HepG2 (cell line): ENCODE data around the gene TMEM135. TPM values are rescaled to one million over a fixed set of nuclear protein-coding genes. Genes with fewer than 3 reads are reported as not detected.

Experiments used
- ATAC-seq: fragments of 200-7000 bp; cut with Tn5 transposase; 3 replicates; pipeline ENCODE4 v1.9.1; 2020; ENCODE audit warnings: mild to moderate bottlenecking, moderate library complexity
- BruUV-seq: library from RNA; stranded (reverse); fragments of 400-500 nt; replicated peaks from 2 replicates; lab custom pipeline; 2021; lab: Mats Ljungman, UMichigan
- CTCF ChIA-PET: fragments of 300-600 bp; formaldehyde crosslinking; extraction: SDS; loops from one replicate; lab custom pipeline; 2021; ENCODE audit warnings: low total read pairs, inconsistent platforms, low intra/inter-chr PET ratio; lab: Yijun Ruan, JAX
- POLR2A ChIA-PET: fragments of 350-600 bp; sonication (Branson Sonifier 250); formaldehyde crosslinking; loops from one replicate; lab custom pipeline; 2020; ENCODE audit warnings: antibody characterized with exemption, inconsistent platforms; lab: Yijun Ruan, JAX
- DNase-seq: peaks from one replicate; pipeline ENCODE4 v3.0.0-alpha.2; 2015; ENCODE audit warnings: low spot score
- FAIRE-seq: peaks from 3 replicates; lab custom pipeline; 2011; peaks lifted over from hg19 to GRCh38; lab: Jason Lieb, UNC
- H2AFZ ChIP-seq: one replicate; pipeline ENCODE4 v1.6.1; 2011; ENCODE audit warnings: low read length, inconsistent platforms
- H3K27ac ChIP-seq: fragments of 300-600 bp; 3 replicates; pipeline ENCODE4 v1.8.0; 2011; ENCODE audit warnings: mixed run types, mild to moderate bottlenecking, mixed read lengths, low read length, inconsistent platforms; ENCODE audit not compliant: insufficient read depth; ENCODE audit errors: extremely low read length
- H3K27me3 ChIP-seq, 2 experiments: fragments of 200-600 bp in 1 of 2; 2 replicates in 1 of 2; 3 replicates in 1 of 2; pipeline versions ENCODE4 v1.6.0 to v1.8.0; 2011; ENCODE audit warnings: low read length in 2 of 2, mild to moderate bottlenecking in 2 of 2, moderate library complexity in 2 of 2, inconsistent platforms in 1 of 2; ENCODE audit not compliant: insufficient read depth in 2 of 2, control insufficient read depth in 1 of 2
- H3K36me3 ChIP-seq, 2 experiments: fragments of 200-600 bp in 1 of 2; replicated peaks in 1 of 2; 2 replicates in 1 of 2; 3 replicates in 1 of 2; pipeline versions ENCODE4 v1.5.1 to v1.8.0; 2011; ENCODE audit warnings: low read length in 2 of 2, inconsistent platforms in 1 of 2; ENCODE audit not compliant: insufficient read depth in 2 of 2, control insufficient read depth in 1 of 2
- H3K4me1 ChIP-seq: 2 replicates; pipeline ENCODE4 v1.5.1; 2012; ENCODE audit warnings: low read length, inconsistent platforms; ENCODE audit not compliant: insufficient read depth
- H3K4me2 ChIP-seq: 2 replicates; pipeline ENCODE4 v1.6.0; 2011; ENCODE audit warnings: low read depth, low read length, inconsistent platforms
- H3K4me3 ChIP-seq, 3 experiments: fragments of 200-600 bp in 1 of 3; sonication (generic), shearing (Covaris generic) in 1 of 3; replicated peaks in 1 of 3; 2 replicates each; pipeline ENCODE4 v1.5.1; 2011 to 2016; ENCODE audit warnings: low read length in 3 of 3, inconsistent platforms in 2 of 3, low read depth in 2 of 3, mild to moderate bottlenecking in 2 of 3, control low read depth in 1 of 3, mixed read lengths in 1 of 3; ENCODE audit not compliant: insufficient read depth in 1 of 3
- H3K79me2 ChIP-seq: one replicate; pipeline ENCODE4 v1.6.1; 2011; ENCODE audit warnings: low read length, inconsistent platforms; ENCODE audit not compliant: insufficient read depth
- H3K9ac ChIP-seq: 2 replicates; pipeline ENCODE4 v1.6.0; 2011; ENCODE audit warnings: mild to moderate bottlenecking, low read depth, low read length, inconsistent platforms; ENCODE audit not compliant: insufficient read depth
- H3K9me3 ChIP-seq: 2 replicates; pipeline ENCODE4 v1.5.1; 2012; ENCODE audit warnings: mild to moderate bottlenecking, low read length
- H4K20me1 ChIP-seq: 2 replicates; pipeline ENCODE4 v1.6.0; 2011; ENCODE audit warnings: inconsistent platforms, mild to moderate bottlenecking, low read length, moderate library complexity; ENCODE audit not compliant: insufficient read depth
- CEBPB ChIP-seq: IDR thresholded peaks from 2 replicates; pipeline ENCODE4 v1.6.1; 2011; ENCODE audit warnings: low read depth, low read length, improper control_type of control experiment, borderline replicate concordance
- CEBPG ChIP-seq: IDR thresholded peaks from 2 replicates; pipeline ENCODE4 v1.6.1; 2016
- MAFF ChIP-seq: IDR thresholded peaks from 2 replicates; pipeline ENCODE4 v1.6.1; 2011; ENCODE audit warnings: low read depth, low read length, improper control_type of control experiment
- MAFK ChIP-seq, 2 experiments: IDR thresholded peaks in 1 of 2; conservative IDR thresholded peaks in 1 of 2; 2 replicates each; pipeline ENCODE4 v1.6.1; 2011; ENCODE audit warnings: improper control_type of control experiment in 2 of 2, low read length in 2 of 2
- ZBTB37 ChIP-seq: sonication (generic); formaldehyde crosslinking; IDR thresholded peaks from 2 replicates; pipeline ENCODE4 v1.4.0; 2020; ENCODE audit warnings: mild to moderate bottlenecking, missing genetic modification reagents
- WGBS: methylation state at CpG from one replicate; pipeline ENCODE4 v1.1.6; 2017; ENCODE audit warnings: low lambda C conversion rate; 5-methylcytosine and 5-hydroxymethylcytosine counted together
- in situ Hi-C: cut with HindIII; loops from 2 replicates; pipeline ENCODE4 v1.10.0; 2017; ENCODE audit warnings: low pct_unique_long_range_greater_than_20kb; ENCODE audit not compliant: extremely low pct_ligation_motif_present
- intact Hi-C: fragments of 100-400 bp; cut with micrococcal nuclease; formaldehyde crosslinking; loops from one replicate; pipeline ENCODE4 v1.10.0; 2022; ENCODE audit not compliant: unreplicated experiment
- polyA plus RNA-seq, 8 experiments: library from polyadenylated mRNA; depleted of rRNA in 3 of 8; stranded (reverse) in 7 of 8; unstranded in 1 of 8; fragments of >200 nt; fragmentation: Illumina TruSeq in 4 of 8; extraction: Trizol in 4 of 8; gene quantifications; 2 replicates each; pipeline versions ENCODE4 v1.2.1 to v1.2.3, GENCODE V29; 2011 to 2016; ENCODE audit warnings: low read depth in 4 of 8, missing spikeins in 1 of 8, mixed read lengths in 1 of 8; ENCODE audit not compliant: insufficient read depth in 1 of 8
- total RNA-seq, 5 experiments: library from RNA; depleted of rRNA; stranded (reverse); fragments of >200 nt; fragmentation: Illumina TruSeq; extraction: Trizol; gene quantifications; 2 replicates each; pipeline ENCODE4 v1.2.3, GENCODE V29; 2016; ENCODE audit warnings: low read depth in 1 of 5
- TF ChIP-seq, protein P1 (sequence below): sonication (generic); formaldehyde crosslinking; IDR thresholded peaks from 2 replicates; pipeline ENCODE4 v1.4.0; 2020; ENCODE audit warnings: missing genetic modification reagents, mild to moderate bottlenecking, borderline replicate concordance

The TMEM135 gene
- total and polyA plus RNA-seq, 2 of the 13 experiments (the other 11 are each of a cell fraction or from before 2014, with no cell fraction given): 36.6 to 88.9 TPM

- CTCF ChIA-PET: no interaction called here
- intact Hi-C loops: no loop called here
Measured at GRCh38 chr11:87369888-87370287, 332.2 kb downstream of the TMEM135 start.

GRCh38 chr11:87372065-87372464, 334.3 kb downstream of the TMEM135 start:
- H3K36me3 ChIP-seq: no peaks in the 10 kb centered on the region
- ChIA-PET CTCF (no interaction called here), POLR2A (no interaction called here)
- in situ Hi-C loops (no loop called here), intact Hi-C loops (no loop called here)
- TF ChIP-seq MAFF: peak; percentile 88
- peak; percentile 85 to 91 for TF ChIP-seq MAFK (conservative IDR thresholded peaks at IDR 0.05 in 1 of 2, IDR thresholded peaks at IDR 0.05 in 1 of 2; ENCODE audit: low read length in 2 of 2)
- no peak for TF ChIP-seq ZBTB37 (CRISPR knock-in tag)
- no peaks in the 10 kb centered on the region for H4K20me1 ChIP-seq
- H3K27ac ChIP-seq: no peak overlapping the region
- 40% methylated on average over 2 of the region's 3 CpGs for WGBS
- DNase-seq (no peak), ATAC-seq (no peak), FAIRE-seq (no peak)
- H3K79me2 ChIP-seq: no peaks in the 10 kb centered on the region
- H3K4me1 ChIP-seq: no peaks in the 10 kb centered on the region
- no peak overlapping the region for H3K4me3 ChIP-seq
- H3K4me2 ChIP-seq: no peak overlapping the region
- peaks cover 1 to 8% of the 10 kb centered on the region in 2 experiments; a peak in 1 of 5 replicates for H3K27me3 ChIP-seq
- H2AFZ ChIP-seq: no peak overlapping the region
- H3K9ac ChIP-seq: no peak overlapping the region
- no TSS peak for BruUV-seq
- H3K9me3 ChIP-seq: no peaks in the 10 kb centered on the region

More at GRCh38 chr11:87369888-87370287, 332.2 kb downstream of the TMEM135 start:
- TF ChIP-seq CEBPB: 0 out of 2 replicates have a peak, but pooled peaks have one; percentile 27
- TF ChIP-seq CEBPG (CRISPR knock-in tag): 0 out of 2 replicates have a peak, but pooled peaks have one; percentile 22
- TF ChIP-seq, protein P1, sequence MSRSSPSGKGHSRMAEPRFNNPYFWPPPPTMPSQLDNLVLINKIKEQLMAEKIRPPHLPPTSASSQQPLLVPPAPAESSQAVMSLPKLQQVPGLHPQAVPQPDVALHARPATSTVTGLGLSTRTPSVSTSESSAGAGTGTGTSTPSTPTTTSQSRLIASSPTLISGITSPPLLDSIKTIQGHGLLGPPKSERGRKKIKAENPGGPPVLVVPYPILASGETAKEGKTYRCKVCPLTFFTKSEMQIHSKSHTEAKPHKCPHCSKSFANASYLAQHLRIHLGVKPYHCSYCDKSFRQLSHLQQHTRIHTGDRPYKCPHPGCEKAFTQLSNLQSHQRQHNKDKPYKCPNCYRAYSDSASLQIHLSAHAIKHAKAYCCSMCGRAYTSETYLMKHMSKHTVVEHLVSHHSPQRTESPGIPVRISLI (CRISPR knock-in tag): no peak
- Histone ChIP-seq H3K9me3 (no peaks in the 10 kb centered on the region), H3K79me2 (no peaks in the 10 kb centered on the region), H3K4me1 (no peaks in the 10 kb centered on the region), H3K4me2 (no peak overlapping the region), H3K27ac (no peak overlapping the region), H3K36me3 (no peaks in the 10 kb centered on the region), H3K9ac (no peak overlapping the region), H3K27me3 (peaks cover 0 to 1% of the 10 kb centered on the region in 2 experiments; a peak in 1 of 5 replicates), H2AFZ (no peak overlapping the region), H3K4me3 (no peak overlapping the region), H4K20me1 (no peaks in the 10 kb centered on the region)
- 11% methylated on average over 4 of the region's 4 CpGs for WGBS
- in situ Hi-C loops: no loop called here
- no peak for FAIRE-seq
- no peak for ATAC-seq
- POLR2A ChIA-PET: no interaction called here
- BruUV-seq: no TSS peak
- no peak for DNase-seq

Other genes starting within 250 kb of the TMEM135 start
- 0.20 and 0.28 TPM in 2 replicates for gene PRSS23, start 237.4 kb upstream of the TMEM135 start, total RNA-seq (2016; rRNA removed; fragmentation: Illumina TruSeq; extraction: Trizol)
- 0.21 and 0.30 TPM in 2 replicates for gene PRSS23, start 237.4 kb upstream of the TMEM135 start, polyA plus RNA-seq (2011; rRNA removed)
- gene FZD4, start 82.5 kb upstream of the TMEM135 start, total RNA-seq (2016; rRNA removed; fragmentation: Illumina TruSeq; extraction: Trizol): 34.7 and 46.5 TPM in 2 replicates
- gene FZD4, start 82.5 kb upstream of the TMEM135 start, polyA plus RNA-seq (2011; rRNA removed): 49.1 and 70.4 TPM in 2 replicates